ENCODE data around the gene TMA7. TPM values are rescaled to one million over a fixed set of nuclear protein-coding genes. Genes with fewer than 3 reads are reported as not detected.
A peak's percentile ranks its signal among the peaks of the same experiment; 100 is the strongest.

The TMA7 gene
- total and polyA plus RNA-seq, 2 of the 13 experiments (the other 11 are each of a cell fraction or from before 2014, with no cell fraction given), result 100 to 486 TPM

DNA sequence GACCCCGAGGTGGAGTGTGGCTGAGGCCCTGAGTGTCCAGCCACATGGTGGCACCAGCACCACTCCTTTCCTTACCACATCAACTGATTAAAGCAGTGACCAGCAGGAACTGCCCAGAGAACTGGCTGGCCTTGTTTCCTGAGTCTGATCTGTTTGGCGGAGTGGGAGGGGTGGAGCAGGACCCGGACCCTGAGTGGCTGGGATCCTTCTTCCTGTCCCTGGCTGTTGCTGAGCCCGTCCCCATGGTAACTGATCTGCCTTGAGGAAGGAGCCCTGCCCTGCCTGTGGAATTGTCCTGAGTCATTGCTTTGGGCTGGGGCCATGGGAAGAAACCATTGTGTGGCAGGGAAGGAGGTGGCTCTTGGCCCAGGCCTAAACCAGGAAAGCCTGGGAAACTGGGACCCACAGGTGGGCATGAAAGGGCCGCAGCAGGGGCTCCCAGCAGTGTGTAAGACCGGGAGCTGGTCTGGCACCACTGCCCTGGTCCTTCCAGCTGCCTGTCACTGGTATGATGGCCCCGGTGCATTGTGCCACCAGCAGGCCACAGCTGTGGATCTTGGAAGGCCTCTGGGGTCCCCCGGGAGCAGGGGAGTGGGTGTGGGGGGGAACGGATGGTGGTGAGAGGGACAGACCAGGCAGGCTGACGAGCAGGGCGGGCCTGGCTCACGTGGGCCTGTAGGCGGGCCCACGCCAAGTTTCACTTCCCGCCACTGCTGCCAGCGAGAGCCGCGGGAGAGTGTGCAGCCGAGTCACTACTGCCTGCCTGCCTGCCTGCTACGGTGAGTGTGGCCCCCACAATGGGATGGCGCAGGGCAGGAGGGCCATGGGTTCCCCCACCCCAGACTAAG lies 25.7 kb downstream of the TMA7 start (continued):
- 0 out of 2 replicates have a peak, but pooled peaks have one; percentile 33 for TF ChIP-seq MEIS1 (CRISPR knock-in tag; IDR thresholded peaks at IDR 0.05; ENCODE audit: borderline replicate concordance)
- no peak for TF ChIP-seq ZNF749 (CRISPR knock-in tag; IDR thresholded peaks at IDR 0.05; ENCODE audit: borderline replicate concordance)
- TF ChIP-seq ZNF264 (CRISPR knock-in tag; IDR thresholded peaks at IDR 0.05), result no peak
- peak; percentile 33; the same call in 1 of the 2 replicates for TF ChIP-seq PHF20 (CRISPR knock-in tag; IDR thresholded peaks at IDR 0.05)
- no peak for TF ChIP-seq STAT5B (CRISPR knock-in tag; IDR thresholded peaks at IDR 0.05)
- no peak for TF ChIP-seq ZNF83 (CRISPR knock-in tag; IDR thresholded peaks at IDR 0.05; ENCODE audit: borderline replicate concordance)
- no peak for TF ChIP-seq ZNF878 (CRISPR knock-in tag; IDR thresholded peaks at IDR 0.05)
- no peak; the same call in 1 of the 2 replicates for TF ChIP-seq SIN3A (IDR thresholded peaks at IDR 0.05; ENCODE audit: borderline replicate concordance, low read depth, low read length)
- TF ChIP-seq CBX1 (IDR thresholded peaks at IDR 0.05; ENCODE audit: low read depth), result no peak
- peak; percentile 48; the same call in 1 of the 2 replicates for TF ChIP-seq ZNF335 (CRISPR knock-in tag; IDR thresholded peaks at IDR 0.05)
- no peak for TF ChIP-seq ZNF326 (CRISPR knock-in tag; IDR thresholded peaks at IDR 0.05; ENCODE audit: borderline replicate concordance)
- TF ChIP-seq, protein P1, sequence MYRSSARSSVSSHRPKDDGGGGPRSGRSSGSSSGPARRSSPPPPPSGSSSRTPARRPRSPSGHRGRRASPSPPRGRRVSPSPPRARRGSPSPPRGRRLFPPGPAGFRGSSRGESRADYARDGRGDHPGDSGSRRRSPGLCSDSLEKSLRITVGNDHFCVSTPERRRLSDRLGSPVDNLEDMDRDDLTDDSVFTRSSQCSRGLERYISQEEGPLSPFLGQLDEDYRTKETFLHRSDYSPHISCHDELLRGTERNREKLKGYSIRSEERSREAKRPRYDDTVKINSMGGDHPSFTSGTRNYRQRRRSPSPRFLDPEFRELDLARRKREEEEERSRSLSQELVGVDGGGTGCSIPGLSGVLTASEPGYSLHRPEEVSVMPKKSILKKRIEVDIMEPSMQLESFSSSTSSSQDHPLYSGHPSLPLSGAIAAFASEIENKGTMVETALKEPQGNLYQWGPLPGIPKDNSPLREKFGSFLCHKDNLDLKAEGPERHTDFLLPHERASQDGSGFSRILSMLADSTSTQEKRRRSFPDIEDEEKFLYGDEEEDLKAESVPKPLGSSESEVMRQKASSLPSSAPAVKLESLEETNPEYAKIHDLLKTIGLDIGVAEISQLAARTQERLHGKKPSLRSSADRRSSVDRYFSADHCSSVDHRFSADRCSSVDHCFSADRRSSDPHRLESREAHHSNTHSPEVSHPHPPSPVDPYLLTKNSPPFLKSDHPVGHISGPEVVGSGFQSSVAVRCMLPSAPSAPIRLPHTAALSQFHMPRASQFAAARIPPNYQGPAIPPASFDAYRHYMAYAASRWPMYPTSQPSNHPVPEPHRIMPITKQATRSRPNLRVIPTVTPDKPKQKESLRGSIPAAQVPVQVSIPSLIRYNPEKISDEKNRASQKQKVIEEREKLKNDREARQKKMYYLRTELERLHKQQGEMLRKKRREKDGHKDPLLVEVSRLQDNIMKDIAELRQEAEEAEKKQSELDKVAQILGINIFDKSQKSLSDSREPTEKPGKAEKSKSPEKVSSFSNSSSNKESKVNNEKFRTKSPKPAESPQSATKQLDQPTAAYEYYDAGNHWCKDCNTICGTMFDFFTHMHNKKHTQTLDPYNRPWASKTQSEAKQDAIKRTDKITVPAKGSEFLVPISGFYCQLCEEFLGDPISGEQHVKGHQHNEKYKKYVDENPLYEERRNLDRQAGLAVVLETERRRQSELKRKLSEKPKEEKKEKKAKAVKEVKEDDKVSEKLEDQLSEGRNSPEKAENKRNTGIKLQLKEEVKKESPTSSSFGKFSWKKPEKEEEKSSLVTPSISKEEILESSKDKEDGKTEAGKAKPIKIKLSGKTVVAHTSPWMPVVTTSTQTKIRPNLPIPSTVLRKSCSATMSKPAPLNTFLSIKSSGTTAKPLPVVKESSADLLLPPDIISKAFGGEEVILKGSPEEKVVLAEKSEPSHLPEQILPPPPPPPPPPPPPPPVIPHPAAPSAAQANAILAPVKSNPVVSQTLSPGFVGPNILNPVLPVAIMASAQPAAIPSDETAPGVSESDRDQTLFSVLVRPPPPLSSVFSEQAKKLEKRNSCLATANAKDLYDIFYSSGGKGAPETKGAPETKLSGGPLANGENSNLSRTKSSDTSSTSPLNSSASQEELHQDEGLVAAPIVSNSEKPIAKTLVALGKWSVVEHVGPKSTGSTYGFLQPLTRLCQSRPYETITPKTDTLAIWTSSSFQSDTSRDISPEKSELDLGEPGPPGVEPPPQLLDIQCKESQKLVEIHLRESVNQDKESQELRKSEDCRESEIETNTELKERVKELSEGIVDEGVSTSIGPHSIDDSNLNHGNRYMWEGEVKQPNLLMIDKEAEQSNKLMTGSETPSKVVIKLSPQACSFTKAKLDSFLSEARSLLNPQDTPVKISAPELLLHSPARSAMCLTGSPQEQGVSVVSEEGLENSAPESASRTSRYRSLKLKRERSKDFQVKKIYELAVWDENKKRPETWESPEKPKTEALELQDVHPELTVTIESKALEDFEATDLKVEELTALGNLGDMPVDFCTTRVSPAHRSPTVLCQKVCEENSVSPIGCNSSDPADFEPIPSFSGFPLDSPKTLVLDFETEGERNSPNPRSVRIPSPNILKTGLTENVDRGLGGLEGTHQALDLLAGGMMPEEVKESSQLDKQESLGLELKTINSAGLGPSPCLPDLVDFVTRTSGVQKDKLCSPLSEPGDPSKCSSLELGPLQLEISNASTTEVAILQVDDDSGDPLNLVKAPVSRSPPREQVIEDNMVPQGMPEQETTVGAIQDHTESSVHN (CRISPR knock-in tag; IDR thresholded peaks at IDR 0.05), result no peak
- no peak for TF ChIP-seq ZNF776 (CRISPR knock-in tag; IDR thresholded peaks at IDR 0.05)
- no peak for TF ChIP-seq TGIF2 (CRISPR knock-in tag; IDR thresholded peaks at IDR 0.05)
- TF ChIP-seq, protein P2, sequence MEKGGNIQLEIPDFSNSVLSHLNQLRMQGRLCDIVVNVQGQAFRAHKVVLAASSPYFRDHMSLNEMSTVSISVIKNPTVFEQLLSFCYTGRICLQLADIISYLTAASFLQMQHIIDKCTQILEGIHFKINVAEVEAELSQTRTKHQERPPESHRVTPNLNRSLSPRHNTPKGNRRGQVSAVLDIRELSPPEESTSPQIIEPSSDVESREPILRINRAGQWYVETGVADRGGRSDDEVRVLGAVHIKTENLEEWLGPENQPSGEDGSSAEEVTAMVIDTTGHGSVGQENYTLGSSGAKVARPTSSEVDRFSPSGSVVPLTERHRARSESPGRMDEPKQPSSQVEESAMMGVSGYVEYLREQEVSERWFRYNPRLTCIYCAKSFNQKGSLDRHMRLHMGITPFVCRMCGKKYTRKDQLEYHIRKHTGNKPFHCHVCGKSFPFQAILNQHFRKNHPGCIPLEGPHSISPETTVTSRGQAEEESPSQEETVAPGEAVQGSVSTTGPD (CRISPR knock-in tag; IDR thresholded peaks at IDR 0.05), result no peak
